ENCODE results near the gene CALML6.

CALML6 gene

DNA sequence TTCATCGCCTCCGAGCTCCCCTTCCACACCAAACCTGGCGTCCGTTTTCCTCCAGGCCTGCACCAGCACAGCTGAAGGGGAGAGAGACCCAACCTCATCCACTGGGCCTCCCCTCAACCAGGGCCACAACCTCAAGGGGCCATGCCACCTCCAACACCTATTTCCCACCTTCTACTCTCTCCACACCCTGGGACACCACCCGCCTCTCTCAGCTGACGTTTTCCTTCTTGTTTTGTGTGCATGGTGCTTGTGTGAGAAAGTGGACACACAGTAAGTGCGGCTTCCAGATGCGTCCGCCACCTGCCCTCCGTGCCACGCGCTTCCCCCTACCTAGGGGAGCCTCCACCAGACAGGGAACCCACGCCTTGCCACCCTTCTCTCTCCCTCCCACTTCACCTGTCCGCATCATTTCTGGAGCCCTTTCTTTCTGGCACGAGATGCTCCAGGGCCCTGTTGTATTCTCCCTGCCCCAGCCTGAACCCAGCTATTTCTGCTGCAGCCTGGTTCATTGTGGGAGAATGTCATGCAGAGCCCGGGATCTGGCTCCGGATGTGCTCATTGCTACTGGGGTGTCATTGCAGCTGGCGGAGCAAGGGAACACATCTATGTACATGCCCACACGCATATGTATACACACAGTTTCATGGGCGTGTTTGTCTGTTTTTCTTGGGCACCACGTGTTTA lies 22.8 kb upstream of the CALML6 start:
- DNase-seq (ENCODE audit: low spot score) (no peak), FAIRE-seq (no peak)

DNA sequence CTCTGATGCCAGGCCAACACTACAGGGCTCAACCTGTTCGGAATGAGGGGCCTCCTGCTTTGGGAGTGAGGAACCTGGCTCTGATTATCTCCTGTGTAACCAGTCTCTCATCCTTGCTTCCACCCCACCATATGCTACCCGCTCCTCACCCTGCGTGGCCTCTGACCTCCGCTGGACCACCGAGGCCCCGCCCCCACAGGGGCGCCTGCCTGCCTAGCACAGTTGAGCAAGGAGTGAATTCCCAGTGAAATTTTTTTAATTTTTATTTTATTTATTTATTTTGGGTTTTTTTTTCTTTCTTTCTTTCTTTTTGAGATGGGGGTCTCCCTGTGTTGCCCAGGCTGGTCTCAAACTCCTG lies 22.3 kb upstream of the CALML6 start:
- FAIRE-seq = no peak
- DNase-seq (ENCODE audit: low spot score) = no peak

DNA sequence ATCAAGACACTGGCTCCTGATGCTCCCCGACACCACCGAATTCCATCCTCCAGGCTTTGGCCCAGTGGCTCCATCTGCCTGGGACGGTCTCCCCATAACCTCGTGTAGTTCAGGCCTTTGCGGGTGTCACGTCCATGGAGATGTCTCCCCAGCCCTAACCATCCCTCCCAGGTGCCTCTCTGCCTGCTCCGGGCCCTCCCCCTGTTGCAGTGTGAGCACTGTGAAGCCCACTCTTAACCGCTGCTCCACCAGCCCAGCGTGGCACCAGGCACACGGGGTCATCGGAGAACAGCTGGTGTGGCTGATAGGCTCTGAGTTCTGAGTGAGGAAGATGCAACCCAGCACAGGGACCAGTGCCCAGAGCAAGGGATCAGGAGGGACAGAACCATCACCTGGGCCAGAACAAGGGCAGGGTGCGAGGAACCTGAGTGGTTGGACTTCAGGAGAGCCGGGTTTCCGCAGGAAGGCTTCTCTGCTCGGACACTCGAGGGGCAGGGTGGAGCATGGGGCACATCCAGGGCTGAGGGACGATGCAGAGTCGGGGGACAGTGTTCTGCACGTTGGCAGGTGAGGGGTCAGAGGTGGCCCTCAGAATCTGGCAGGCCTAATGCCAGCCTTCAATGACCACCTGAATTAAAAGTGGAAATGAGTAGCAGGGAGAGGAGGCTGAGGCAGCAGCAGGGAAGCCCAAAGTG lies 21.6 kb upstream of the CALML6 start:
- FAIRE-seq = no peak
- DNase-seq (ENCODE audit: low spot score) = no peak

DNA sequence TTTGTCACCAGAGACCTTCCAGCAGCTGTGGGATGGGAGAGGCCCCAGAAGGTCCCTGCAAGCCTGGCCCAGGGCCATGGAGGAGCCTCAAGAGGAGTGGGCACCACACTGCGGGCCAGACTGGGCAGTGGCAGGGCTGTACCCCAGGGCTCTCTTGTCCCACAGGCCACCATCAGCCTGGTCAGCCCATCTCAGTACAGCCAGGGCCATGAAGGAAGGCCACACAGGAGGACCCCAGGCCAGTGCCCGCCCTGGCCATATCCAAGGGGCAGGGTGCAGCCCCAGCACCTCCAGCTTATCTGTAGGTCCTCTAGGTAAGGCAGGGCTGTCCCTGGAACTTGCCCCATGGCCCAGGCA lies 21.1 kb upstream of the CALML6 start:
- DNase-seq (ENCODE audit: low spot score) (no peak), FAIRE-seq (no peak)

DNA sequence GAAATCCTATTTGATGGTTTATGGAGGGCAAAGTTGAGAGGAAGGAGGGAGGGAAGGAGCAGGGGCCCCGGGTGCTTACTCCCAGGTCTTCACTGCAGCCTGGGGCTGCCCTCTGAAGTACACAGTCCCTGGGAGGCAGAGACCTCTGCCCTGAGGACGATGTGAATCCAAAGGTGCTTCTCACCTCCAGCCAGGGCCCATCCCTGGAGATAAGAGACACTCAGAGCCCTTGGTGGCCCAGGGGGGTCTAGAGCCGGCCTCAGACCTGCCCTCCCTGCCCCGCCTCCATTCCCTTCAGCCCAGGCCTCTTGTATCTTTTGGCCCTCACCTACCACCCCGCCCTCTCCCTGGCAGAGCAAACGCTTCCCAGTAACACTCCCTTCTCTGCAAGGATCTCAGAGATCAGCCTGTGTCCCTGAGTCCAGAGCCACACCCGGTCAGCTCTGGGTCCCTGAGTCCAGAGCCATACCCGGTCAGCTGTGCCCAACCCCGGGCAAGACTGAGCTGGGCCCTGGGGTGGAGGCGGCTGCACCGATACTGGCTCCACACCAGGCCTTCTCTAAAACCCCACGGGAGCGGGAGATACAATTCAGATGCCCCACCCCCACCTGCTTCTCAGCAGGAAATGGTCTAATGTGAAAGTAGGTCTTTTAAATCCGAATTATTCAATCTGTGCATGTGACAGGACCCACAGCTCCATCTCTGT lies 20.6 kb upstream of the CALML6 start:
- FAIRE-seq (no peak), DNase-seq (ENCODE audit: low spot score) (no peak)

DNA sequence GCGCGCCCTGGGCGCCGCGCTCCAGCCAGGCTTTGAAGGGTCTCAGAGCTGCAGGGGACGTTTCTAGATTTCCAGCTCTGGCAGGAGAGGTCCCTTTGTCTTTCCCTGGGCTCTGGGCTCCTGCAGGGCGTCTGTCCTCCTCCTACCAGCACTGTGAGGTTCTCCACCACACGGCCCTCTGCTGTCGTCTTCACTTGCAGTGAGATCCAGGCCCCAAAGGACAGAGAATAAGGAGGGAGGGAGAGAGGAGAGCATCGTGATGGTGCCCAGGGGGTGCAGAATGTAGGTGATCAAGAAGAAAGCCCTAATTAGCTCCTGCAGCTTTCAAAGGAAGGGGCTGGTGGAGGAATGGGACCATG lies 20.0 kb upstream of the CALML6 start:
- no peak for DNase-seq (ENCODE audit: low spot score)
- no peak for FAIRE-seq

DNA sequence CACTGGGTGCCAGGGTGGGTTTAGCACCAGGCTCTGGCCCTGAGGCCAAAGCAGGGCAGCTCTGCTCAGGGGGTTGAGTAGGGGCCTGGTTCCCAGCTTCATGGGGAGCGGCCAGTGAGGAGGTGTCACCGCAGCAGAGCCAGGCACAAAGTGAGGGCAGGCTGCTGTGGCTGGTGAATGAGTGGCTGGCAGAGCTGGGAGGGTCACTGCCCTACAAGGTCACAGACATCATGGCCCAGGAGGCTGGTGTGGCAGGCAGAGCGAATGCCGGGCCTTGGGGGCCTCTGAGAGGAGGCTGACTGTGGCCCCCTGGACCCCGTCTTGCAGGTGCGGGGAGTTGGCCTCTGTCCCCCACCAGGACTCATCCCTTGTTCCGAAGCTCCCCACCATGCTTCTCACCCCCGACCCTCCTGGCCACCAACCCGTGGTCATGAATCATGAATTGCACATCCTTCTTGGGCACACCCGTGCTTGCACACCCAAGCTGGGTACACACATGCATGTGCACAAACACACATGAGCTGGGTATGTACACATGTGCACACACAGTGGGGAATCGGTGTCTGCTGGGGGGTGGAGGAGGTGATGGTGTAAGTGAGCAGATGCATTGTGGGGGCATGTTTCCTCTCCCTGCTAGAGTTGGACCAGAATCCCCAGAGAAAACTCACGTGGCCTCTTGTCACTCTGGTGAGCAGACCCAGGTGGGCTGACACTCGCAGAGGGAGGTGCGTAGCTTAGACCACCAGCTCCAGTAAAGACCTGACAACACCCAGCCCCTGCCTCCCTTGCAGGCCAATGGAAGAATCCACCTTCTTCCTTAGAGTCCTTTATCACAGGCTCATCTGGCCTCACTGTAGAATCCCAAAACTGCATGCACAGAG lies 19.4 kb upstream of the CALML6 start:
- FAIRE-seq (no peak), DNase-seq (ENCODE audit: low spot score) (no peak)

DNA sequence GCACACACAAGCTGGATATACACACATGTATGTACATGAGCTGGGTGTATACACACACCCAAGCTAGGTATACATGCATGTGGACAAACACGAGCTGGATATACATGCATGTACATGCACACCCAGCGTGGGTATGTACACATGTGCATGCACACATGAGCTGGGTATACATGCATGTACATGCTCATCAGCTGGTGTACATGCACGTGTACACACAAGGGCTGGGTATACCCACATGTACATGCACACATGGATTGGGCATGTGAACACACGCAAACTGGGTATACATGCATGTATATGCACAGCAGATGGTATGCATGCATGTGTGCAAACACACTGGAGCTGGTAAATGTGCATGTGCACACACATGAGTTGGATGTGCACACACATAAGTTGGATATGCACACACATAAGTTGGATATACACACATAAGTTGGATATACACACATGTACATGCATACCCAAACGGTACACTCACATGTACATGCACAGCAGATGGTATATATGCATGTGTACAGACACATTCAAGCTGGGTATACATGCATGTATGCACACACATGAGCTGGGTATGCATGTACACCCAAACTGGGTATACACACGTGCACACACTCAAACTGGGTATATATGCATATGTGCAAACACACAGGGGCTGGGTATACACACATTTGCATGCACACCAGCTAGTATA lies 16.7 kb upstream of the CALML6 start:
- no peak for DNase-seq (ENCODE audit: low spot score)
- no peak for FAIRE-seq

DNA sequence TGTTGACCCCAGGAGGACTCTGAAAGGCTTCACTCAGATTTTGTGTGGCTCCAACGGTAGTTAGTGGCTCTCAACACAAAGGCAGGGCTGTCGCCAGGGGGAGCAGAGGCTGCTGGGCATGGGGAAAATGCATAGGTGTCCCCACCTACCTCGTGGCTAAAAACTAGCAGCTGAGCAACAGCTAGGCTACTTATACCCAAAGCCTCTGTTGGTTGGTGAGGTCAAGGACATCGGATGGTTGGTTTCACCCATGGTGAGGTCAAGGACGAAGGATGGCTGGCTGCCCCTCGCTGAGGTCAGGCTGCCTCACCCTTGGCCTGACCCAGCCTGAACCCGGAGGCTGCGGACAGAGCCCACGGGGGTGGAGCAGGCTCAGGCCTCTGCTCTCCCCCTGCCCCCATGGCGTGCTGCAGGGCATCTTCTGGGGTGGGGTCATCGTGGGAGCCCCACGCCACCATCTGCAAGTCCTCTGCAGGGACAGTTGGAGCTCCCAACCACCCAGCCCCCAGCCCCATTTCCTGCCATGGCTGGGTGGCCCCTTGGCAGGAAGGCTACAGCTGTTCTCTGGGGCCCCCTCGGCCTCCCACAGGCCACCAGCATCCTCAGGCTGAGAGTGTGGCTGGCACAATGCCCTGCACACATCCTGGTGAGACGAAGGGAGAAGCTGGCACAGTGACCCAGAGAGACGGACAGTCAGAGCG lies 15.6 kb upstream of the CALML6 start:
- no peak for FAIRE-seq
- no peak for DNase-seq (ENCODE audit: low spot score)

DNA sequence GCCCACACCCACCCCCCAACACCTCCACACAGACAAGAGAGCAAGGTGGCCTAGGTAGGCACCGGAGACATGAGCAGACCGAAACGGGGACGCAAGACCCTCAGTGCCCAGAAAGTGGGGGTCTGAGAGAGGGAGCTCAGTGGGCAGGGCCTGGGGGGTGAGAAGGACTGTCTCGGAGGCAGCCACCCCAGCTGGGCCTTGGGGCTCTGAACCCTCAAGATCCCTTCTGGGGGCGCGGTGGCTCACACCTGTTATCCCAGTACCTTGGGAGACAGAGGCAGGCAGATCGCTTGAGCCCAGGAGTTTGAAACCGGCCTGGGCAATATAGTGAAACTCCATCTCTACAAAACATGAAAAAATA lies 15.1 kb upstream of the CALML6 start:
- no peak for FAIRE-seq

DNA sequence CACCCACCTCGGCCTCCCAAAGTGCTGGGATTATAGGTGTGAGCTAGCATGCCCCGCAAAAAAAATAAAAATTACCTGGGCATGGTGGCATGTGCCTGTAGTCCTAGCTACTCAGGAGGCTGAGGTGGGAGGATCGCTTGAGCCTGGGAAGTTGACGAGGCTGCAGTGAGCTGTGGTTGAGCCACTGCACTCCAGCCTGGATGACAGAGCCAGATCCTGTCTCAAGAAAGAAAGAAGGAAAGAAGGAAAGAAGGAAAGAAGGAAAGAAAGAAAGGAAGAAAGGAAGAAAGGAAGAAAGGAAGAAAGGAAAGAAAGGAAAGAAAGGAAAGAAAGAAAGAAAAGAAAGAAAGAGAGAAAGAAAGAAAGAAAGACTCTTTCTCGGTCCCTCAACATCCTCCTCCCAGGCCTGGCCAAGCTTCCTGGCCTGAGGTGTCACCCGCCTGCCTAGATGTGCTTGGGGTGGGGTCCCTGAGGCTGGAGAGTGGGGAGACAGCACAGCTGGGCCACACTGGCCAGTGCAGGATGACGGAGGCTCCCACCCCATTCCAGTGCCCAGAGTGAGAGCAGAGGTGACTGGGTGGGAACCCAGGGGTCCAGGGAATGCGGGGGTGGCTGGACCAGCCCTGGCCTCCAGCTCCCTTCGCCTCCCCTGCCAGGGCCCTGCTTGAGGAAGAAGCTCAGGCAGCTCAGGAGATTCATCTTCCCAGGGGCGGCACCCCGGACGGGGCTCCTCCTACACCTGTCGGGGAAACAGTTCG lies 14.0 kb upstream of the CALML6 start:
- FAIRE-seq (no peak), DNase-seq (ENCODE audit: low spot score) (no peak)

More for the DNA sequence above, 15.1 kb upstream of the CALML6 start:
- no peak for DNase-seq (ENCODE audit: low spot score)

DNA sequence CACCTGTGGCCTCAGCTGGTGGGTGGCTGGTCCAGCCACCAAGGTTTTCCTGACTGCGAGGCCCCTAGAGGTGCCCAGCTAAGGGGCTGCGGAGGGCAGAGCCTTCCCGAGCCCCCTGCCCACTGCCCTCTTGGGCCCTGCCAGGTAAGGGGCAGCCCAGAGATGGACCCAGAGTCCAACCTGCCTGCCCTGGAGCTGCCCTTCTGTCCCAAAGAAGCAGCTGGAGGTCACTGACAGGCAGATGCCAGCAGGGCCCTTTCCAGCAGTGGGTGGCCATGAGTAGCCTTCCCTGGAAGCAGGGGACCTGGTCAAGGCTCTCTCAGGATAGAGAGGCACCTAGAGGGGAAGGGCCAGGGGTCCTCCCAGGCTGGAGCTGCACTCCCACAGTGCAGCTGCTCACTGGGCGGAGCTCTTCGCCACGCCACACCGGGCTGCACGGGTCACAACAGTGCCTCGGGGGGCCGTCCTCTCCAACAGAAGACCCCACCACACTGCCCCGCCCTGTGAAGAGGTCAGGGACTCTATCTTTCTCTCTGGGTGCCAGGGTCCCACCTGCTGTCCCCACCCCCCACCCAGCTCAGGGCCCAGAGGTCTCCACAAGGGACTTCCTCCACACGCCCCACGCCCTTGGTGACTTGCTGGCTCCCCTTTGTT lies 13.3 kb upstream of the CALML6 start:
- no peak for DNase-seq (ENCODE audit: low spot score)
- FAIRE-seq = no peak

DNA sequence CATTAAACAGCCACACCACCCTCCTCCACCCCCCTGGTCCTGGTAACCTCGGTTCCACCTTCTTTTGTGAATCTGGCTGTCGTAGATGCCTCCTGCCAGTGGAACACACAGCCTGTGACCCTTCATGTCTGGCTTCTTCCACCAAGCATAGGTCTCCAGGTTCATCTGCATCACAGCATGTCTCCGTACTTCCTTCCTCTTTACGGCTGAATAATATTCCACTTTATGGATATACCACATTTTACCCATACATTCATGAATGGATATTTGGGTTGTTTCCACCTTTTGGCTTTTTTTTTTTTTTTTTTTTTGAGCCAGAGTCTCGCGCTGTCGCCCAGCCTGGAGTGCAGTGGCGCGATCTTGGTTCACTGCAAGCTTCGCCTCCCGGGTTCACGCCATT lies 11.8 kb upstream of the CALML6 start:
- DNase-seq (ENCODE audit: low spot score) (no peak), FAIRE-seq (no peak)

DNA sequence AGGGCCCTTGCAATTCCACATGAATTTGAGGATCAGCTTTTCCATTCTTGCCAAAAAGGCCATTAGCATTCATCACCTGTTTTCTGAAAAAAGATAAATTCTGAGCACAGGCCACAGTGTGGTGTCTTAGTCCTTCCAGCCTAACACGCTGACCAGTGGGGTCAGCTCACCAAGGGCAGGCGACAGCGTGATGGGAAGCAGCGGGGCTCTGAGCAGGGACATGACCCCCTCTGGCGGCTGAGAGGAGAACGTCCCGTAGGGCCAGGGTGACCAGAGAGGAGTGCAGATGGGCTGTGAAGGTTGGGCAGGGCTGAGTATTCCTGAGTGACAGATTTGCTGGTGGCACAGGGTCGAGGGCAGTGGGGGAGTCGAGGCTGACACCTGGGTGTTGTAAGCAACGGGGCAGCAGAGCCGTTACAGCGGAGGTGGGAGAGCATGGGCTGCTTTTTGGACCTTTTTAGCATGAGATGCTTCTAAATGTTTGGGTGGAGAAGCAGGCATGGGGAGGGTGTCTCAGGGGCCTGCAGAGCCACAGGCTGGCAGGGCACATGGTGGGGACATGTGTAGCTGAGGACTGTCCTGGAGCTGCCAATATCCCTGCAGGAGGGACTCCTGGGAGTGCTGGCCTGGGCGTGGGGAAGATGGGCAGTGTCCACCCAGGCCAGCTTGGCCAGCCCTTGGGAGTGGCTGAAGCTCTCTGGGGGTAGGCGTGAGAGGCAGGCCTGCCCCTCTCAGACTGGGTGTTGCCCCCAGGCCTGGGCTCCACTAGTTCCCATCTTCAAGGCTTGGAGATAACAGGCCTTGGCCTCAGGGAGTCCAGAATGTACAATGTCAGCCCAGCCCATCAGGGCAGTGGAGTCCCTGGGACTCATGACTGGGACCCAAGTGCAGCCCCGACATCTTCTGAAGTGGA lies 8.6 kb upstream of the CALML6 start:
- FAIRE-seq = peak; percentile 60
- DNase-seq (ENCODE audit: low spot score) = peak; percentile 77

DNA sequence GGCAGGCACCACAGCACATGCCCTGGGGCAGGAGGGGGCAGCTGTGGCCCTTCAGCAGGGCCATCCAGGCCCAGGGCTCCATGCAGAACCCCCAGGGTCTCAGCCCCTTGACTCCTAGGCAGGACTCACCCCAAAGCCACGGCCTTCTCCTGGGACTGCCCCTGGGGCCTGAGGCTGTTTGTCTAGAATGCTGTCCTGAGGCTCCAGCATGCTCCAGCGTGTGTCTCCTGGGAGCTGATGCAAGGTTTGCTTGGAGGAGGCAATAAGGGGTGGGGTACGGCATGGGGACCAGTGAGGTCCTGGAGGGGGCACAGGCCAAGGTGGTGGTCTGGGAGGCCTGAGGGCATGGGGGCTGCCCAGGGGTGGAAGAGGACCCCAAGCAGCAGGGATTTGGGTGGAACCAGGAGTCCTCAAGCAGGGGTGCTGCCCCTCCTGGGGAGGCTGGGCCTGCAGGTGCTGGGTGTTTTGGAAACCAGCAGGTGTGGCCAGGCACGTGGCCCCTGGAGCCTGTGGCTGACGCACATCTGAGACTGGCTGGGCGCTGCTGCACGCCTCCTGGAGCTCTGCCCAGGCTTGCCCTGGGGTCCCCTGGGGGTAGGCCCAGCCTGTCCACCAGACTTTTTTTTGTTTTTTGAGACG lies 7.8 kb upstream of the CALML6 start:
- DNase-seq (ENCODE audit: low spot score) = no peak
- no peak for FAIRE-seq

DNA sequence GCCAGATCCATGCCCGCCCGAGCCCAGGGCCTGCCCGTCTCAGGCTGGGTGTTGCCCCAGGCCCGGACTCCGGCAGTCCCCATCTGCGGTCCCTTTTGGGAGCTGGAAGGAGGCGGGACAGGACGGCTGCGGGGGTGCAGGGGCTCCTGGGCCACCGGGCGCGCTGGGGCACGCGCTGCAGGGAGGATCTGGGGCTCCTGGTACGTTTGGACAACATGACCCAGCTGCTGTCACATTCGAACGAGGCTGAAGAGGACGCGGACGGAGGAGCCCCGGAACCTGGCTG lies 6.6 kb upstream of the CALML6 start:
- FAIRE-seq (no peak), DNase-seq (ENCODE audit: low spot score) (no peak)

DNA sequence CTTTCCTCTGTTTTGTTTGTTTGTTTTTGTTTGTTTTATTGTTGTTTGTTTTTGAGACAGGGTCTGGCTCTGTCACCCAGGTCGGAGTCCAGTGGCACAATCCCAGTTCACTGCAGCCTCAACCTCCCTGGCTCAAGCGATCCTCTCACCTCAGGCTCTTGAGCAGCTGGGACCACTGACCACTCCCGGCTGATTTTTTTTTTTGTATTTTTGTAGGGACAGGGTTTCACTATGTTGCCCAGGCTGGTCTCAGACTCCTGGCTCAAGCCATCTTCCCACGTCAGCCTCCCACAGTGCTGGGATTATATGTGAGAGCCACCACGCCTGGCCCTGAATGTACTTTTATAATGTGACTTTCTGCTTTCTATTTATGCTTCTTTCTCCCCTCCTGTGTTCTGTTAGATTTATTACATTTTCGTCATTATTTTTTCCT lies 5.0 kb upstream of the CALML6 start:
- no peak for FAIRE-seq
- no peak for DNase-seq (ENCODE audit: low spot score)

DNA sequence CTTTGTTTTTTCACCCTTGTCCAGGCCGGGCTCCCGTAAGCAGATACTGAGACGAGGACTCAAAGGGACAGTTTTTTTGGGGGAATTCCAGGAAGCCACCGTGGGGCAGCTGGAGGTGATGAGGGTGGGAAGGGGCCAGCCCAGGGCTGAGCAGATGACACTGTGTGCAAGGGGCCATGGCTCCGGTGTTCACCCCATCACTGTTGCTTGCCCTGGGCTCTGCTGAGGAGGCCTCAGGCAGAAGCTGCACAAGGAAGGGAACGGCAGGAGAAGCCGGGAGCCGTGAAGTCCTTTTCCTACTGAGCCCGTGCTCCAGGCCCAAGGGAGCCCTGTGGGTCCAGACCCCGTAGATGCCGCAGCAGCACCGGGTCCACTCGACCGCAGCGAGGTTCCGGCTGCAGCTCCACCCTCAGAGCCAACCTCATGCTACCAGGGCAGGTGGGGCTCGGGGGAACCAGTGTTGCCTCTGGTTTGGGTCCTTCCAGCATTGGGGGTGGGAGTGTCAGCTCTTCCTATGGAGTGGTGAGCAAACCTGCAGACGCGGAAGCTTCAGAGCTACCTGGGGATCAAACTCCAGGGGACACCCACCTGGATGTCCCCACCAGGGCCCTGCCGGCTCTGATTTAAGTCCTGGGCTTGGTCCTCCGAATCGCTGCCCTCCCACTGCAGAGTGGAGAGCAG lies 4.3 kb upstream of the CALML6 start:
- DNase-seq (ENCODE audit: low spot score) (no peak), FAIRE-seq (no peak)

All from RCC 7860 (cell line).